HG03521 (cell line): ENCODE measurements around the gene PERM1.
"Not testable (repeated sequence)": the region's sequence is repeated elsewhere in the genome, so short reads cannot be mapped to it uniquely, and the experiment has no call there.

ENCODE experiments used
- ATAC-seq: cut with Tn5 transposase; IDR thresholded peaks from one replicate; pipeline ENCODE4 v1.9.1; 2021; ENCODE audit warnings: mild to moderate bottlenecking, moderate library complexity; ENCODE audit not compliant: unreplicated experiment

Gene PERM1

GRCh38 chr1:950881-951280 lies 31.0 kb downstream of the PERM1 start:
- no peak for ATAC-seq

GRCh38 chr1:950268-950667 lies 31.6 kb downstream of the PERM1 start:
- no peak for ATAC-seq

- ATAC-seq = no peak
Observed at GRCh38 chr1:947958-948357, 33.9 kb downstream of the PERM1 start.

- not testable (repeated sequence) for ATAC-seq
Observed at GRCh38 chr1:946811-947210, 35.1 kb downstream of the PERM1 start.

GRCh38 chr1:945688-946556 lies 36.0 kb downstream of the PERM1 start:
- ATAC-seq = no peak

- ATAC-seq = no peak
Observed at GRCh38 chr1:944341-945325, 37.3 kb downstream of the PERM1 start.

GRCh38 chr1:943545-944340 lies 38.1 kb downstream of the PERM1 start:
- ATAC-seq = no peak

GRCh38 chr1:942864-943533 lies 38.9 kb downstream of the PERM1 start:
- ATAC-seq = no peak

- ATAC-seq = no peak
Observed at GRCh38 chr1:942411-942821, 39.5 kb downstream of the PERM1 start.

- ATAC-seq = no peak
Observed at GRCh38 chr1:941588-942383, 40.1 kb downstream of the PERM1 start.

GRCh38 chr1:941015-941587 lies 40.8 kb downstream of the PERM1 start:
- ATAC-seq = no peak

GRCh38 chr1:940107-941014 lies 41.5 kb downstream of the PERM1 start:
- no peak for ATAC-seq

- ATAC-seq = no peak
Observed at GRCh38 chr1:939511-940106, 42.3 kb downstream of the PERM1 start.

GRCh38 chr1:938711-939489 lies 43.0 kb downstream of the PERM1 start:
- no peak for ATAC-seq

GRCh38 chr1:938088-938683 lies 43.7 kb downstream of the PERM1 start:
- no peak for ATAC-seq

GRCh38 chr1:937521-937920 lies 44.4 kb downstream of the PERM1 start:
- no peak for ATAC-seq
